ENCODE results near the gene CACNA2D3.
A peak's percentile ranks its signal among the peaks of the same experiment; 100 is the strongest.

CACNA2D3 gene

DNA sequence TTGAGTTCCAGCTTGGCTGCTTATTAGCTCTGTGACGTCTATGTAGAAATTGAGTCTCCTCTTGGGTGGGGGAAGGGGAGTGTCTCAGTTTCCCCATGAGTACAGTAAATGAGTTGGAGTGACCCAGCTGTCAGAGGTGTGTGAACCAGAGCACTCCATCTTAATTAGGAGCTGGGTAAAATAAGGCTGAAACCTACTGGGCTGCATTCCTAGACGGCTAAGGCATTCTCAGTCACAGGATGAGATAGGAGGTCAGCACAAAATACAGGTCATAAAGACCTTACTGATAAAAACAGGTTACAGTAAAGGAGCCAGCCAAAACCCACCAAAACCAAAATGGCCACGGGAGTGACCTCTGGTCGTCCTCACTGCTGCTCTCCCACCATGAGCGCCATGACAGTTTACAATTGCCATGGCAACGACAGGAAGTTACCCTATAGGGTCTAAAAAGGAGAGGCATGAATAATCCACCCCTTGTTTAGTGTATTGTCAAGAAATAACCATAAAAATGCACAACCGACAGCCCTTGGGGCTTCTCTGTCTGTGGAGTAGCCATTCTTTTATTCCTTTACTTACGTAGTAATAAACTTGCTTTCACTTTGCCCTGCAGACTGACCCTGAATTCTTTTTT lies 222.4 kb downstream of the CACNA2D3 start:
- no peak for DNase-seq

DNA sequence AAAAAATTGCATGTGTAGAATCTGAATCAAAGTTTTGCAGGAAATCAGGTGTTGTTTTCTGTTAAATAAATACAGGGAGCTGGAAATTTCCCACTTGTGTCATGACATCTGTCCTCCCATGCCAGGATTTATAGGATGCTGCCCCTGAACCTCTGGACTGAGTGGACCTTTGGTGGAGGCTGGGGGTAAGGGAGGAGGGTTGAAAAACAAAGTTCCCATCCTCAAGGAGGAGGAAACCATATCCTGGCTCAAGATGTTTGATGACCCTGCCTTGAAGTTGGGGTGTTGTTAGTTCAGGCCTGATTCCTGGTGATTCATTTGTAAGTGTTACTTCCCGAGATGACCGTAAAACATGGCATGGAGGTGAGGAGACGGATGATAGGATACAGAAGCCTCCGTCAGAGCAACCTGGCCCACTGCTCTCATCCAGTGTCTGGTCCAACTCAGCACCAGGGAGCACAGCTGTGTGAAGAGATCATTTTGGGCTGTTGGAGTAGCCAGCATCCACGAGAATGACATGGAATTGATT lies 223.6 kb downstream of the CACNA2D3 start:
- no peak for DNase-seq

DNA sequence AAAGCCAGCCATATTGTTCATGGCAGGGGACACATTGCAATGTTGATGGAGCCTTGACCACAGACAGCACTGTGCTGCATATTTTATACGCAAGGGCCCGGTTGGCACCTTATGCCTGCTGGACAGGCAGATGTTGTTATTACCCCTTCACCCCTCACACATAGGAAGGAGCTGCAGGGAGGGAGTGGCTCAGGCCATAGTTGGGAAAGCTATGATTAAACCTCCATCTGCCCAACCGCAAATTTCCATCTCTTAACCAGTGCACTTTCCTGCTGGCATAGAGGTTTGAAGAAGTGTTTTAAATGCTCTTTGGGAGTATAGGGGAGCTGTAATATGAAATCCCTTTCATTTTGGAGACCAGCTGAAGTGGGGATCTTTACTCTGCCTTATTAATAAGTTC lies 224.7 kb downstream of the CACNA2D3 start:
- no peak for DNase-seq

DNA sequence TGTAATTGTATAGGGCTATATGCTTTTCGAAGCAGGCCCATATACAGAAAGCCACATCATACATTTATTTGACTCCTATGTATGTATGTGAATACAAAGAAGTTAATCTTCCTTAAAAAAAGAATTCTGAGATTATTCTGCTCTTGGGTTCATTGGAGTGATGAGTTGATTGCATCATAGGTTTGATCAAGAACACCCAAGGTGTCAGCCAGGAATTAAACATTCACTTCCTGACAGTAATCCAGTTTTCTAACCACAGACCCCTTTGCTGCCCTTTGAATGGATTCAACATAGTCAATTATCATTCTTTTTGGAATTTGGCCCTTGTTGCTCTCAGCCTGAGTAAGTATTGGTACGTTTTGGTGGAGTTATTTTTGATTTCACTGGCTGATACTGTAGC lies 225.6 kb downstream of the CACNA2D3 start:
- DNase-seq: no peak

DNA sequence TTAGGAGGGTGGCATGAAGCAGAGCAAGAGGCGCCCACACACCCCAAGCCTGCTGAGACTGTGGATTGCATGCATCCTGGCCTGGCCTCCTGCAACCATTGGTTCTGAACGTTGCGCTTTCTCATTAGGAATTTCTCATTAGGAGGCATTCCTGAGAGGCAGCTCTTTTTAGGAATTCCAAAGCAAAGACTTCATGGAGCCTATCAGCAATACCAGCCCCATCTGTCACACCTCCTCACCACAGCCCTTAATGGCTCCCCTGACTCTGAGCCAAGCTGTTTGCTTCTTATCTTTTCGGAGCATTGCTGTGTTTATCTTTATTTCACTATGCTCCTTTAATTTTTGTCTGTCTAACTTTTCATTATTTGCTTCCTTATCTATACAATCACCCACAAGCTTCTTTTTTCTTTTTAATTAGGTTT lies 226.9 kb downstream of the CACNA2D3 start:
- DNase-seq: no peak

GRCh38 chr3:54349691-54350090 lies 227.3 kb downstream of the CACNA2D3 start:
- DNase-seq: no peak

GRCh38 chr3:54353546-54353945 lies 231.2 kb downstream of the CACNA2D3 start:
- DNase-seq: no peak

DNA sequence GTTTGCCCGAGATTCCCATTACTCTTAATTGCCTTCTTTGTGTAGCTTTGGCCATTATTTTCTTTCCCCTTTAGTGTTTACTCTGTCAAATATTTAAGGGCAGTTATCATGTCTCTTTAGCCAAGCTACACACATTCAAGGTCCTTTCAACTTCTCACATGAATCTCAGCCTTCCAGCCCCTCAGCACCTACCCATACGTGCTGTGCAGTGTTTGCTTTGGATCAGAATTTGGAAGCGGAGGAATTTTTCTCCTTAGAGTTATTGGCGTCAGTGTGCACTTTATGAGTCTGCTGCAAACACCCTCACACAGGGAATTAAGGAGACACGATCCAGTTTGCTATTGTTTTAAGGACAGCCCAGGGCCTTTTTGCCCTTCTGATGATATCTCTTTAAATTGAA lies 231.6 kb downstream of the CACNA2D3 start:
- DNase-seq: no peak

GRCh38 chr3:54355800-54356199 lies 233.4 kb downstream of the CACNA2D3 start:
- DNase-seq: no peak

GRCh38 chr3:54356261-54357045 lies 234.1 kb downstream of the CACNA2D3 start:
- DNase-seq: no peak

DNA sequence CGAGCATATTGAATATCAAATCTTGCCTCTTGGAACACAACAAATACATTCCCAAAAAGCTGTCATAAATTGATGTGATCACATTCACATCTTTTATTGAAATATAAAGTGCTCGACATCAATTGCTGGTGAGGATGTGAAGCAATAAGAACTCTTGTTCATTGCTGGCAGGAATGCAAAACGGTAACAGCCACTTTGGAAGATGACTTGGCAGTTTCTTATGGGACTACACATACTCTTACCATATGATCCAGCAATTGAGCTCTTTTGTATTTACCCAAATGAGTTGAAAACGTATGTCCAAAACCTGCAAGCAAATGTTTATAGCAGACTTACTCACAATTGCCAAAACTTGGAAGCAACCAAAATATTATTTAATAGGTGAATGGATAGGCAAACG lies 234.9 kb downstream of the CACNA2D3 start:
- no peak for DNase-seq

- DNase-seq: no peak
These were observed 236.0 kb downstream of the CACNA2D3 start for GRCh38 chr3:54358316-54358715.

- DNase-seq: peak; percentile 88
These were observed 236.8 kb downstream of the CACNA2D3 start for GRCh38 chr3:54358969-54359694.

- no peak for DNase-seq
These were observed 238.0 kb downstream of the CACNA2D3 start for GRCh38 chr3:54360320-54360719.

- DNase-seq: no peak
These were observed 239.5 kb downstream of the CACNA2D3 start for GRCh38 chr3:54361746-54362283.

DNA sequence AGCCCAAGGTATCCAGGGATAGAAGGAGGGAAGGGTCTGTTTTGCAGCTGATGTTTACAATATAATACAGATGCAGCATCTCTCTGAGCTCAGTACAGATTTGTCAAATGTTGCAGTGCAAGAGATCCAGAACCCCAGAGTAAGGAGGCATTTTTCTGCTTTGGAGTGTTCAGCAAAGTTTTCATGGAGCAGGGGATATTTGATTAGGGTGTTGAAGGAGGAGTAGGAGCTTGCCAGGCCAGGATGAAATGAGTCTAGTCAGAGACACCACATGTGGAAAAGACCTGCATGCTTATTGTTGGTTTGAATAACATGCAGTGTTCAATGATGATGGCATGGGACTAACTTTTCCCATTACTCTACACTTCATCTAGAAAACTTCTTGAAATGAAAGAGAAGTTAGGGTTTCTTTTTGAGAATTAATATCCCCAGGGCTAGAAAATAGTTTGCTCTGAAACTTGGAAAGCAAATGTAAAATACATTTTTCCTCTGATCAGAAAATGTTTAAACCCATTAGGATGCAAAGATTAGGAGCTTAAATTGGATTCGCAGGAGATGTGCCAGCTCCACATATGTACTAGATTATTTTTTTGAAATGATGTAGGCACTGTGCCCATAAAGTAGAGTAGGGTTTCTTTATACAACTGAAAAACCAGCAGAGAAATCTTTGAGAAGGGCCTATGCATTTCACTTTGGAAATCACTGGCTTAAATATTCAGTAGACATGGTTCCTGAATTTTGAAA lies 243.8 kb downstream of the CACNA2D3 start:
- no peak for DNase-seq

DNA sequence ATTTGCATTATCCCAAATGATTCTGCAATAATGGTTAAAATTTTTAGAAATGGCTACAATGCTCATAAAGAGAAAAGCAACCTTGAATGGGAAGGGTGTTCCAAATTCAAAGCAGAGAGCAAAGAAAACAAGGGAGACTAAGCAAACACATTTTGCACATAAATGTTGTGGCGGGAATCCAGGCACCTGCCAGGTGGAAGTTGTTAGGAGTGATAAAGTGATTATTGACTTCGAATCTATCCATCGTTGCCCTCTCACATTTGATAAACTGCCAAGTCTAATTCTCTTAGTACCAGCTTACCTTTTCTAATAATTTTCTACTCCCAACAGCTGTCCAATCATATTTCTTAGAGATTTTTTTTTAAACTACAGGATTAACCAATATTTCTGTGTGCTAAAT lies 244.5 kb downstream of the CACNA2D3 start:
- DNase-seq: peak; percentile 96

GRCh38 chr3:54372232-54372631 lies 249.9 kb downstream of the CACNA2D3 start:
- no peak for DNase-seq

- peak; percentile 42 for DNase-seq
These were observed 252.0 kb downstream of the CACNA2D3 start for GRCh38 chr3:54374214-54374852.

- no peak for DNase-seq
These were observed 253.9 kb downstream of the CACNA2D3 start for GRCh38 chr3:54376142-54376807.

DNA sequence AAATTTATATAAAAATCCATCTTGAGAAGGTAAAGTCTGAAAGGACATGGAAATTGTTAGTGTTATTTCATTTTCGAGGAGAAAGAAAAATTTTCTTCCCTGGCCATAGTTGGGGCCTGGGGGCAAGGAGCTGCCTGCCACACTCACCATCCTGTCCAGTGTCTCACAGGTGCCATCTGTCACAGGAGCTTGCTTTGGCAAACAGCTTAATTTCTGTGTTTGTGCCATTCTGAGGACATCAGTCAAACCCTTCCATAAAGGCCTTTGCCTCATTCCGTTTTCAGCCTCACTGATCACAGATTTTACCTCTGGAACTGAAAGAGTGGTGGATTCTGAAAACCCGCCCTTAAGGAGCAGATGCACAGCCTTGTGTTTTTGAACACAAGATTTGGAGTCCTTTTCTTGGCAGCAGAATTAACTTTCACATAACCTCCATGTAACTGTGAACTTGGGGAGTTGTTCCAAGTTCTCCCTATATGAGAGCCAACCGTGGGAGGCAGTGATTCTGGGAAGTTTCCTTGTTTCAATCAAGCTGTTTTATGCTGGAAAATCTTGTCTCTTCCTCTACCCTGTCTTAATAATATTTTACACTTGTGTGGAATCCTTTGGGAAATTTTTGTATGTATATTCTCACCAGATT lies 254.7 kb downstream of the CACNA2D3 start:
- no peak for DNase-seq

All from NCI-H1092 treated with DMSO at 0.1 percent for 48 hours (cell line).